Measurements from ENCODE around the gene AKAP11.

Gene AKAP11

DNA sequence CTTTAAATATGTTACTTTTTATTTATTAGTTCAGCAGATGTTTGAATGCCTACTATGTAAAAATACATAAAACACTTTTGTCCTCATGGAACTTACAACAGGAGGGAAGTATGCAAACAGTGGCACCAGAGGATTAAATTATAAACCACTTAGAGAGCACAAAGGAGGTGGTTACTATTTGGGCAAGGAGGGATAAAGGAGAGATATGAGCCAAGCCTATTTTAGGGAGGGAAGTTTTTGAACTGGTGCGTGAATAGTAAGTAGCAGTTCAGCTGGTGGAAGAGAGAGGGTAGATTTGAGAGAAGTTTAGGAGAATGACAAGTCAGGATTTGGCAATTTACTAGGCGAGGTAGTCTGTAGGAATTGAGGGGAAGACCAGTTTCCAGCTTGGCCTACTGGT lies 8.6 kb downstream of the AKAP11 start:
- H3K27me3 ChIP-seq (replicated peaks; ENCODE audit: insufficient read depth, low read length) = no peaks in the 10 kb centered on the region
- H3K4me3 ChIP-seq (ENCODE audit: low read length) = no peak overlapping the region
- no peak overlapping the region for H3K4me2 ChIP-seq (ENCODE audit: low read depth, low read length)
- no peaks in the 10 kb centered on the region for H3K9me3 ChIP-seq (replicated peaks; ENCODE audit: insufficient read depth, low read length)
- H3K79me2 ChIP-seq (ENCODE audit: low read length) = peaks cover 46% of the 10 kb centered on the region
- no peak for DNase-seq
- H3K4me1 ChIP-seq (ENCODE audit: low read length) = 0 out of 2 replicates have a peak, but pooled peaks cover under 1% of the 10 kb centered on the region
- no peaks in the 10 kb centered on the region for H4K20me1 ChIP-seq (ENCODE audit: insufficient read depth, low read length)
- no peaks in the 10 kb centered on the region for H3K9me2 ChIP-seq (replicated peaks; ENCODE audit: insufficient read depth, low read length)
- no peak overlapping the region for H3K27ac ChIP-seq (ENCODE audit: low read length)
- TF ChIP-seq EZH2 (optimal IDR thresholded peaks at IDR 0.05; ENCODE audit: low read depth, low read length) (no peak), EZH2phosphoT487 (IDR thresholded peaks at IDR 0.05; ENCODE audit: low read length) (no peak)
- TF ChIP-seq, protein P1, sequence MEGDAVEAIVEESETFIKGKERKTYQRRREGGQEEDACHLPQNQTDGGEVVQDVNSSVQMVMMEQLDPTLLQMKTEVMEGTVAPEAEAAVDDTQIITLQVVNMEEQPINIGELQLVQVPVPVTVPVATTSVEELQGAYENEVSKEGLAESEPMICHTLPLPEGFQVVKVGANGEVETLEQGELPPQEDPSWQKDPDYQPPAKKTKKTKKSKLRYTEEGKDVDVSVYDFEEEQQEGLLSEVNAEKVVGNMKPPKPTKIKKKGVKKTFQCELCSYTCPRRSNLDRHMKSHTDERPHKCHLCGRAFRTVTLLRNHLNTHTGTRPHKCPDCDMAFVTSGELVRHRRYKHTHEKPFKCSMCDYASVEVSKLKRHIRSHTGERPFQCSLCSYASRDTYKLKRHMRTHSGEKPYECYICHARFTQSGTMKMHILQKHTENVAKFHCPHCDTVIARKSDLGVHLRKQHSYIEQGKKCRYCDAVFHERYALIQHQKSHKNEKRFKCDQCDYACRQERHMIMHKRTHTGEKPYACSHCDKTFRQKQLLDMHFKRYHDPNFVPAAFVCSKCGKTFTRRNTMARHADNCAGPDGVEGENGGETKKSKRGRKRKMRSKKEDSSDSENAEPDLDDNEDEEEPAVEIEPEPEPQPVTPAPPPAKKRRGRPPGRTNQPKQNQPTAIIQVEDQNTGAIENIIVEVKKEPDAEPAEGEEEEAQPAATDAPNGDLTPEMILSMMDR (IDR thresholded peaks at IDR 0.05; ENCODE audit: low read length) = no peak
- no peak overlapping the region for H3K9ac ChIP-seq (ENCODE audit: low read length)
- no peaks in the 10 kb centered on the region for H3K36me3 ChIP-seq (replicated peaks; ENCODE audit: insufficient read depth, low read length)
- no peaks in the 10 kb centered on the region for H3F3A ChIP-seq (ENCODE audit: insufficient read depth, low read length)
- H2AFZ ChIP-seq (ENCODE audit: low read length) = no peak overlapping the region

DNA sequence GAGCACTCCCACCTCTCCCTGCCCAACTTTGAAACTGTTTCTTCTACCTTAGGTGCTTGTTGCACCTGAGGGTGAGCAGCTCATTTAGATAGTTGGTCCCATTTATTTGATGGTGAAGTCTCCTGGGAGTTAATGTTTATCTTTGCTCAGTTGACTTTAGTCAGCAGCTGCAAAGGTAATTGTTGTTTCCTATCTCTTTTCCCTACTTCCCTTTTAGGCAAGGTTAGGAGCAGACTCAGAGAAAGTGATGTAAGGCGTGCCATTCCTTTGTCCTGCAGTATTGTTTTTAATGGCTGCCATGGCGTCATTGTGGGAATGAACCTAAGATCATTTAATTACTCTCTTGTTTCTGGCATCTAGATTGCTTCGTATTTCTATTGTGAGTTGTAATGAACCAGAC lies 11.6 kb downstream of the AKAP11 start:
- peaks cover 25% of the 10 kb centered on the region for H3K79me2 ChIP-seq (ENCODE audit: low read length)

DNA sequence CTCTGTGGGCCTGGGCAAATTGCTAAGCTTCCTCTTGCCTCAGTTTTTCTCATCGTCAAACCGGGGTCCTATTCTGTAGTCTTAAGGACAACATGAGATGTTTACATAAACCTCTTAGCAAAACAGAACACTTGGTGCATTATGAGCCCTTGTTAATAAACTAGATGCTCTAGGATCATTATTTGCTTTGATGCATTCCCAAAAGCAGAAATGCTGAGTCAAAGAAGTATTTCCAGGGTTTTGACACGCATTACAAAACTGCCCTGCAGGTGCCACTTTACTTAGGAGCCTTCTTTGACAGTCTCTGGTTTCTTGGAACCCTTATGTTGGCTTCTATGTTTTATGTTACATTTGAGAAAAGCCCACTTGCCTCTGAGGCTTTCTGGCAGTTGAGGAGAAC lies 12.1 kb downstream of the AKAP11 start:
- Histone ChIP-seq H3K4me3 (ENCODE audit: low read length) (no peak overlapping the region), H4K20me1 (ENCODE audit: insufficient read depth, low read length) (no peaks in the 10 kb centered on the region), H3F3A (ENCODE audit: insufficient read depth, low read length) (no peaks in the 10 kb centered on the region), H3K27ac (ENCODE audit: low read length) (no peak overlapping the region), H3K27me3 (replicated peaks; ENCODE audit: insufficient read depth, low read length) (no peaks in the 10 kb centered on the region), H3K4me1 (ENCODE audit: low read length) (no peaks in the 10 kb centered on the region), H2AFZ (ENCODE audit: low read length) (no peak overlapping the region), H3K9me3 (replicated peaks; ENCODE audit: insufficient read depth, low read length) (no peaks in the 10 kb centered on the region), H3K36me3 (replicated peaks; ENCODE audit: insufficient read depth, low read length) (no peaks in the 10 kb centered on the region), H3K4me2 (ENCODE audit: low read depth, low read length) (no peak overlapping the region), H3K79me2 (ENCODE audit: low read length) (peaks cover 20% of the 10 kb centered on the region), H3K9me2 (replicated peaks; ENCODE audit: insufficient read depth, low read length) (no peaks in the 10 kb centered on the region), H3K9ac (ENCODE audit: low read length) (no peak overlapping the region)
- DNase-seq = no peak
- no peak for TF ChIP-seq EZH2phosphoT487 (IDR thresholded peaks at IDR 0.05; ENCODE audit: low read length)
- TF ChIP-seq, protein P1 (IDR thresholded peaks at IDR 0.05; ENCODE audit: low read length) = no peak
- TF ChIP-seq EZH2 (optimal IDR thresholded peaks at IDR 0.05; ENCODE audit: low read depth, low read length) = no peak

More for the DNA sequence above, 11.6 kb downstream of the AKAP11 start:
- no peak overlapping the region for H3K27ac ChIP-seq (ENCODE audit: low read length)
- no peaks in the 10 kb centered on the region for H3K9me3 ChIP-seq (replicated peaks; ENCODE audit: insufficient read depth, low read length)
- DNase-seq = no peak
- H3K9ac ChIP-seq (ENCODE audit: low read length) = no peak overlapping the region
- no peaks in the 10 kb centered on the region for H3K4me1 ChIP-seq (ENCODE audit: low read length)
- no peak overlapping the region for H3K4me3 ChIP-seq (ENCODE audit: low read length)
- no peak overlapping the region for H3K4me2 ChIP-seq (ENCODE audit: low read depth, low read length)
- no peaks in the 10 kb centered on the region for H3F3A ChIP-seq (ENCODE audit: insufficient read depth, low read length)
- H3K27me3 ChIP-seq (replicated peaks; ENCODE audit: insufficient read depth, low read length) = no peaks in the 10 kb centered on the region
- no peak for TF ChIP-seq EZH2 (optimal IDR thresholded peaks at IDR 0.05; ENCODE audit: low read depth, low read length)
- no peak for TF ChIP-seq EZH2phosphoT487 (IDR thresholded peaks at IDR 0.05; ENCODE audit: low read length)
- TF ChIP-seq, protein P1 (IDR thresholded peaks at IDR 0.05; ENCODE audit: low read length) = no peak
- no peaks in the 10 kb centered on the region for H3K9me2 ChIP-seq (replicated peaks; ENCODE audit: insufficient read depth, low read length)
- no peaks in the 10 kb centered on the region for H3K36me3 ChIP-seq (replicated peaks; ENCODE audit: insufficient read depth, low read length)
- no peak overlapping the region for H2AFZ ChIP-seq (ENCODE audit: low read length)
- no peaks in the 10 kb centered on the region for H4K20me1 ChIP-seq (ENCODE audit: insufficient read depth, low read length)
